Endothelial cell of hepatic sinusoid (primary cell): ENCODE results near the gene CATSPER2.
"Not testable (repeated sequence)": the region's sequence is repeated elsewhere in the genome, so short reads cannot be mapped to it uniquely, and the experiment has no call there.

Source experiments
- in situ Hi-C: cut with HindIII; loops from 2 replicates; pipeline ENCODE4 v1.10.0; 2017; ENCODE audit warnings: low sequenced_read_pairs

CATSPER2 gene

GRCh38 chr15:43648649-43649429 lies at the start of gene CATSPER2:
CATSPER2 (minus strand) TSS chr15:43648844; CDS start chr15:43648061, 783 bp downstream.
- in situ Hi-C loops, result no loop called here

DNA sequence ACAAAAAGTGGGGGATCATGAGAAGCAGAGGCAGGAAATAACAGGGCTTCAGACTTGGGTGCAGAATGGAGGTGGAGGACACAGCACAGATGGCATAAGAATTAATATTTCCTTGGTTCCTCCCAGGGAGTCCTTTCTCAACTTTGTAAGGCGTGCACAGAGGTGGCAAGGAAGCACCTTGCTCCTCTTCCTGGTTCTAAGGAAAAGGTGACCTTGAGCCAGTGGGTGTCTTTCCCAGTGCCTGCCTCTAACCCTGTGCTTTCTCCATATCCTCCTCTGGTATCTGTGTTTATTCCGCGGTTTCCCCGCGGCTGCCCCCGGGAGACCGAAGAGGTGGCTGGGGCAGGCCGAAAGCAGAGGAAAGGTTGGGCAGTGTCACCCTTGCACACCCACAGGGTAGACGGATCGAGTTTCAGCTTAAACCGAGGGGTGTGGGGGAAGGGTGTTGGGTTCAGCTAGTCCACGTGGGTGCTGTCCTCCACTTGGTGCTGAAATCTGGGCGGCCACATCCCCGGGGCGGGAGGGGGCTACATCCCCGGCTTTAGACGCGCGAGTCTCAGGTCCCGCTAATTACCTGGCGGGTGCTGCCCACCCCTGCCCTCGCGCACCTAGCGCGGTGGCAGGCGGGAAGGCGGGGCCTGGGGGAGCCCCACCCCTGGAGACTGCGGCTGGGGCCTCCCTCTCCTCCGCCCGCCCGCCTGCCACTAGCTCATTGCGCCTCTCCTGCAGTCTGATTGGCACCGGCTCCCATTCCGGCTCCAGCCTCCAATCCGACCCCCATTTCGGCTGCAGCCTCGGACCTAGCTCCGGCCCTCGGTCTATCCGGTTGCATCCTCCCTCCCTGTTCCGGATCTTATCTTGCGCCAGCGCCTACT lies 44.7 kb upstream of the CATSPER2 start, which contains the start of gene CKMT1A:
CKMT1A (plus strand) TSS at position 712 of the 875 bp plus-strand sequence. CDS start 192 bp downstream, outside the sequence.
- in situ Hi-C loops, result not testable (repeated sequence)

- in situ Hi-C loops, result not testable (repeated sequence)
These were observed 44.0 kb upstream of the CATSPER2 start for GRCh38 chr15:43692679-43693078.

- in situ Hi-C loops, result not testable (repeated sequence)
These were observed 41.1 kb upstream of the CATSPER2 start for GRCh38 chr15:43689604-43690301.

- in situ Hi-C loops, result not testable (repeated sequence)
These were observed 25.5 kb upstream of the CATSPER2 start for GRCh38 chr15:43674175-43674574.

DNA sequence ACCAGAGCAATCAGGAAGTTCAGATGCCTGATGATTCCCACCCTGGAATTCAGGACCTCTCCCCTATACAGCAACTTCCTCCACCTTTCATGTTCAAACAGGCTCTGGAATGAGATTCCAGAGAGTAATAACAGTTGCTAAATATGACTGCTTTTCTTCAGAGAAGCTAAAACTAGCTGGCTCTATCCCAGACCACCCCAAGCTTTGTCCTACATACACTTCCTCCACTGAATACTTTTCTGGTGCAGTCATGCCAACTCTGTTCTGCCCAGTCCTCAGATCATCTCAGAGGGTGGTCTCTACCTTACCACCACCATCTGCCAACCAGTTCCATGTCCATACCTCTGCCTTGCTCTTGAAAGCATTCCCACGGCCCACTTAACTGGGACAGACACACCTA lies 17.5 kb upstream of the CATSPER2 start:
- in situ Hi-C loops, result not testable (repeated sequence)

DNA sequence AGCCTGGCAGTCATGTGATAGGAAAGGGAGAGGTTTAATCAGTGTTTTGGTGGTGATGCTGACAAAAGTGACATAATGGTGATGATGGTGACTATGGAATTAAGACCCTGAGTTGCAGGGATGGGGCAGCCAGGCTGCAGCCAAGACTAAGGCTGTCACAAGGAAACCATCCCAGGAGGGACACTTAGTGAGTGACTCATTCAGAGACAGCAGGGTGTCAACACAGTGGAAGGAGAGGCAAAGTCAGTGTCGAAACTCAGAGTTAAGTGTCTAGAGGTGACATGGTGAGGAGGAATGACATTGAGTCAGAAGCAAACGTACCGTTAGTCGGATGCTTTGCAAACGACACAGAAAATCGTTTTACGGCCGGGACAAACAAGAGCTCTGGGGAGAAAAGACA lies 14.7 kb upstream of the CATSPER2 start:
- in situ Hi-C loops, result not testable (repeated sequence)

DNA sequence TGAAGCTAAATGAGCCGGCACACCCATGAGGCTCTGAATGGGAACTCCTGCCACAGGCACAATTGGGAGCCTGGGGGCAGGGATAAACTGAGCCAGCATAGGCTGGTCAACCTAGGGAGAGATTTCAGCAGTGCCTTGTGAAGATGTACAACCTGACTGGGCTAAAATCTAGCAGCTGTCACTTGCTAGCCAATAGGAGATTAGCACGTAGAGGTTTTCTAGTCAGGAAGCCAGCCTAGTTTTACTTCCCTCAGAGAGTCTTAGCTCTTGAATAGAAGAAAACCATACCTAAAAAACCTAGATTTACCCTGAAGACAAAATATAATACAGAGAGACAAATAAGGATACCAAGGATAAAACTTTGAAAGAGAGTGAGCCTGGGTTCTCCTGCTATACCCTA lies 13.6 kb upstream of the CATSPER2 start:
- in situ Hi-C loops, result not testable (repeated sequence)

GRCh38 chr15:43659727-43660126 lies 11.1 kb upstream of the CATSPER2 start:
- in situ Hi-C loops, result not testable (repeated sequence)

GRCh38 chr15:43649430-43649926 lies 834 bp upstream of the CATSPER2 start:
- in situ Hi-C loops, result not testable (repeated sequence)

GRCh38 chr15:43638464-43639204 lies 10.0 kb downstream of the CATSPER2 start:
- in situ Hi-C loops, result not testable (repeated sequence)

GRCh38 chr15:43626937-43627336 lies 21.7 kb downstream of the CATSPER2 start:
- in situ Hi-C loops, result not testable (repeated sequence)

GRCh38 chr15:43625106-43625505 lies 23.5 kb downstream of the CATSPER2 start:
- in situ Hi-C loops, result no loop called here

GRCh38 chr15:43622068-43622799 lies 26.4 kb downstream of the CATSPER2 start:
- in situ Hi-C loops, result not testable (repeated sequence)

- in situ Hi-C loops, result not testable (repeated sequence)
These were observed 29.9 kb downstream of the CATSPER2 start, which contains the start of gene STRC for GRCh38 chr15:43618700-43619099. STRC (minus strand) TSS chr15:43618800; CDS start chr15:43618722, 78 bp downstream.

GRCh38 chr15:43617750-43618149 lies 30.9 kb downstream of the CATSPER2 start:
- in situ Hi-C loops, result not testable (repeated sequence)

GRCh38 chr15:43602233-43602632 lies 46.4 kb downstream of the CATSPER2 start:
- in situ Hi-C loops, result not testable (repeated sequence)

DNA sequence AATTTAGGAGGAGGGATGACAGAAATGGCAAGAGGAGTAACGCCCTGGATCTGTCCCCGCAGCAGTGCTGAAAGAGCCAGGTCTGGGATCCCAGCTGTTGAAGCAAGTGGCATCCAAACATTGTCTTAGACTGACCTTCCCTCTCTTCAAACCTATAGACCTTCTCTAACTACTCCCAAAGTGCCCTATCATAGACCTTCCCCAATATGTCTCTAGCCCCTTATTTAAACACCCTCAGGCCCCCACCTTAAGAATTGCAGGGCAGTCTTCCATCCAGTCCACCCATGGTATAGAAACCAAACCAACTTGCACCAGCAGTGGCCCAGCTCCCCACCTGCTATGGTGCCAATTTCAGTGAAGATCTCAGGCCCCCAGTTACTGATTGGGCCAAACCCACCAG lies 48.4 kb downstream of the CATSPER2 start:
- in situ Hi-C loops, result not testable (repeated sequence)

DNA sequence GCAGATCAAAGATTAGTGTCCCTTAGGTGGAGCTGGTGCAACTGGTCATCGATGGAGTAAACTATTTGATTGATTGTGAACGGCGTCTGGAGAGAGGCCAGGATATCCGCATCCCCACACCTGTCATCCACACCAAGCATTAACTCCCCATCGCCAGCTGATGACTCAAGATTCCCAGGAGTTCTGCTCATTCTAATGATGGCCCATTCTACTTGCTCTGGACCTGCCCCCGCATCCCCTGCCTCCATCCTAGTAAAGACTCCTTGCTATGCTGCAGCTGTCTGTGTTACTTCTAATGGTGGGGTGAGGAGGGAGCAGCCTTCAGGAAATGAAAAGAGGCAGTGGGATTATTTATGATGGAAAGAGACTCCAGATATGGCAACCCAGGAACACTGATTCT lies 49.5 kb downstream of the CATSPER2 start:
- in situ Hi-C loops, result not testable (repeated sequence)
